Measurements from ENCODE around the gene EXTL1.

The EXTL1 gene

DNA sequence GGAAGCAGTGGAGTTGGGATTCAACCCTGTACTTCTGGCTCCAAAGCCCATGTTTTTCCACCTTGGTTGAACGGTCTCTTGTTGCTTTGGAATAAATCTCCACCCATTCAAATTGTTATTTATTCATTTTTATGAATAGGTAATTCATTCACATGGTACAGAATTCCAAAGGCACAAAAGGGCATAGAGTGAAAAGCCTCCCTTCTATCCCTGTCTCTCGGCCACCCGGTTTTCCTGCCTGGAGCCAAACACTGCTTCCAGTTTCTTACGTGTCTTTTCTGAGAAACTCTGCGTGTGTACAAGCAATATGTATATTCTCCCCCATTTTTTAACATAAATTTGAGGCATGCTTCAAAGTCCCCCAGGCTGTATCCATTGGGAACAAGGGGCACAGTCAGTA is 3.9 kb downstream of the EXTL1 start:
- DNase-seq = no peak

DNA sequence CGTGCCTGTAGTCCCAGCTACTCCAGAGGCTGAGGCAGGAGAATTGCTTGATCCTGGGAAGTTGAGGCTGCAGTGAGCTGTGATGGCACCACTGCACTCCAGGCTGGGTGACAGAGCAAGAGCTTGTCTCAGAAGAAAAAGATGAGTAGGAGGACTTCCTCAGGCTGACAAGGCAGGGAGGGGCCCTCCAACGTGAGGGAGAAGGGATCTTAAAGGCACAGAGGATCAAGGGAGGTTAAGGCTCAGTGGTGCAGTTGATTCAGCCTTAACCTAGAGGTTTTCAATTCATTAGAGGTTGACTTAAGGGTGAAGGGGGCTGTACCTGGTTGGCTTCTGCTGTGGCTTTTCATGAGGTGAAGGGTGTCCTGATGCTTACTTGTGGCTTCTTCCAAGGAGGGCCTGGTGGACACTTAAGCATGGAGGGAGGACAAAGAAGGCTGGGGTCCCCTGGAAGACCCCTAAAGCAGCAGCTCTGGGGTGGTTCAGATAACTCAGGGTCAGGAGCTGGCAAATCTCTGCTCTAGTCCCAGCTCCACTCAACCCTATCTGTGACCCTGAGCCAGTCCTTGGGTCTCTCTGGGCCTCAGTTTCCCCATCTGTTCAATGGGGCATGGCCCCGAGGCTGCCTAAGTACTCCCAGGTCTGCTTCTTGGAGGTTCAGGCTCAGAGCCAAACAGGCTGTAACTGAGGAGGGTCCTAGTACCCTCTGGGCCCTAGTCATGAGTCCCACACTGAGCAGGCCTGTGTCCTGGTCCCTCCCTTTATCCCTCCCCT is 6.3 kb downstream of the EXTL1 start:
- no peak for DNase-seq

DNA sequence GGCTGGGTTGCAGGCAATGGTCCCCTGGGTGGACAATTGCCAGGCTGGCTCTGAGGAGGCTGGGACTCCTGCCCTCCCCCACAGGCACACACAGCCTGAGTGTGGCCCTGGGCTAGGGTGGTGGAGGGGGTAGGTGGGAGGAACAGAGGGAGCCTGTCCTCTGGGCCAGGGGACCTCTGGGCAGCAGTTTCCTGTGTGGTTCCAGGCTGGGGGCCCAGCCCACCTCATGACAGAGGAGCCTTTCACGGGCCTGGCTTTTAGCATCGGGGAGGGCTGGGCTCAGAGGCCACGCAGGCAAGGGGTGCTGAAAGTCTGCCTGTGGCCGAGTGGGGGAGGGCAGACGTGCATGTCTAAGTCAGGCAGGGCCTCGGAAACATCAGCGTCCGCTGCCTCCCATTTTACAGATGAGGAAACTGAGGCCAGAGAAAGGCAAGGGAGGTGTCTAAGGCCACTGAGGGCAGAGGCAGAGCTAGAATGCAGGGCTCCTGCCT is 7.0 kb downstream of the EXTL1 start:
- DNase-seq = no peak

- no peak for DNase-seq
Observed at GRCh38 chr1:26029054-26029863, 7.7 kb downstream of the EXTL1 start.

DNA sequence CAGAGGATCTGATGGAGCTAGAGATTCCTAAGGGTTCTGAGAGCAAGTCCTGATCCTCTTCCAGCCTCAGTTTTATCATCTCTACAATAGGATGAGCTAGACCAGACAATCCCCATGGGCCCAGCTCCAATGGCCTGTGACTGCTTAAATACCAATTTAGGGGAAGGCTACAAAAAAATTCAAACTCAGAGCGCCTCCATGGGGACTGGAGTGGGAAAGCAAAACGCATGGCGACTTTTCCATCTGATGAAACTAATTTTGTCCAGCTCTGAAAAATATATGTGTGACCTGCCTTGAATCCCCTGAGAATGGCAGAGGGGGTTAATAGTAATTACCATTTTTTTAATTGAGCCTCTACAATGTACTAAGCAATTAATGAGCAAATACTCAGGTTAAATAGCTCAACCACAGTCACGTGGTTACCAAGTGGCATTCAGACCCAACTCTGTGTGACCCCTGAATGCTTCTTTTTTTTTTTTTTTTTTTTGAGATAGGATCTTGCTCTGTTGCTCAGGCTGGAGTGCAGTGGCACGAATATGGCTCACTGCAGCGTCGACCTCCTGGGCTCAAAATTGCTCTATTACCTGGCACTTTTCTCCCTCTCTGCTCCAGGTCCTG is 8.4 kb downstream of the EXTL1 start:
- no peak for DNase-seq

DNA sequence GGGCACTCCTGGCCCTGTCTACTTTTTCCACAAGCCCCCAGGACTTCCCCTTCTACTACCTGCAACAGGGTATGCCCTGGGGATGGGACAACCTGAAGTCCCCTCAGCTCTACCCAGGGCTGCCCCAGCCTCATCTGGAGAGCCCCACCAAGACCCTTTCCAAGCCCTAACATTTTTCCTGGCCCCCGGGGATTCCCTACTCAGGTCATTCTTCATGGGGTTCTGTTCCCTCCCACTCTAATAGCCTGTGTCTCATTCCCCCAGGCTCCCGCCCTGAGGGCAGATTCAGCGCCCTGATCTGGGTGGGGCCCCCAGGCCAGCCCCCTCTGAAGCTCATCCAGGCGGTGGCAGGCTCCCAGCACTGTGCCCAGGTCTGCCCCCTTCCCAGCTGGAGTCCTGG is 9.6 kb downstream of the EXTL1 start:
- no peak for DNase-seq

DNA sequence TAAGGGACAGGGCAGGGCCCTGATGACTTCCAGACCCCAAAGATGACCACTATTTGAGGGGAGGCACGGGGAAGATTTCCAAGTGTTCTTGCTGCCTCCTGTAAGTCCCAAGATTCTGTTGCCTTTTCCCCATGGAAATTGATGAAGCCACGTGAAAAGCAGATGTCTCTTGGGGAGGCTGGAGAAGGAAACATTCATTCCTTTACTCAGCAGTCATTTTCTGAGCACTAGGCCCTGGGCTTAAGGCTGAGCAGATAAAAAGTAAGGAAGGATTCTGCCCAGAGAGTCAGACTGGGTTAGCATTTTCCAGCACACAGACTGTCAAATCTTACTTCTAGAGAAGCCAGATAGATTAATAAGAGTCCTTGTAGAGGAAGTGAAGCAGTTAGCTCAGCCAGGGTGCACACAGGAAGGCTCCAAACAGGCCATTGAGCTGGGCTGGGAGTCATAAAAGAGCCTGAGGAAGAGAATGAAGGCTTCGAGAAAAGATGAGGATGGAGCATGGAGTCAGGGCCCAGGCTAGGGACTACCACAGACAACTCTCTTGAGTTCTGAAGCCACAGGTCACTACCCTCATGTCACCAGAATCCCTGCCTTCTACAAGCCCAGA is 10.1 kb downstream of the EXTL1 start:
- DNase-seq = no peak

DNA sequence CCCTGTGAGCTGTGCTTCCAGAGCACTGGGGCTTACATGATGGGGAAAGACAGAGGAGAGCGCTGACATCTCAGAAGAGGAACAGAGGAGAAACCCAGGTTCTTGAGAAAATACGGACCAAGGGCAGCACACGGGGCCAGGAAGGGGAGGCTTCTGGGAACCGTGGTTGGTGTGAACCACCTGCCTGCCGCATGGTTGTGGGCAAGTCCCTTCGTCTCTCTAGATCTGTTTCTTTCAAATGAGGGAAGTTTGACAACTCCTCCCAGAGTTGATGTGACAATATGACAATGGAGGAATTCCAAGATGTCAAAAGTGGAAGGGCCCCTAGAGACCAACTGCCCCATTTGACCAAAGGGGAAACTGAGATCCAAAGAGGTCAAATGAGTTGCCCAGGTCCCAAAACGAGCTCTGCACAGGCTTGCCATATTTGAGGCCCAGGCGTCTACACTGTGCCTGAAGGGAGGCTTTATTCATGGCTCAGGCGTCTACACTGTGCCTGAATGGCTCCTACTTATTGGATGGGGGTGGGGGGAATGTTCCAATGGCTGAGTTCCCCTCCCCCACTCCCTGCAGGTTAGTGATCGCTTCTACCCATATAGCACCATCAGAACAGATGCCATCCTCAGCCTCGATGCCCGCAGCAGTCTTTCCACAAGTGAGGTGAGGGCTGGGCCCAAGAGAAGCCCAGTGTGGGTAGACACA is 11.2 kb downstream of the EXTL1 start:
- no peak for DNase-seq

DNA sequence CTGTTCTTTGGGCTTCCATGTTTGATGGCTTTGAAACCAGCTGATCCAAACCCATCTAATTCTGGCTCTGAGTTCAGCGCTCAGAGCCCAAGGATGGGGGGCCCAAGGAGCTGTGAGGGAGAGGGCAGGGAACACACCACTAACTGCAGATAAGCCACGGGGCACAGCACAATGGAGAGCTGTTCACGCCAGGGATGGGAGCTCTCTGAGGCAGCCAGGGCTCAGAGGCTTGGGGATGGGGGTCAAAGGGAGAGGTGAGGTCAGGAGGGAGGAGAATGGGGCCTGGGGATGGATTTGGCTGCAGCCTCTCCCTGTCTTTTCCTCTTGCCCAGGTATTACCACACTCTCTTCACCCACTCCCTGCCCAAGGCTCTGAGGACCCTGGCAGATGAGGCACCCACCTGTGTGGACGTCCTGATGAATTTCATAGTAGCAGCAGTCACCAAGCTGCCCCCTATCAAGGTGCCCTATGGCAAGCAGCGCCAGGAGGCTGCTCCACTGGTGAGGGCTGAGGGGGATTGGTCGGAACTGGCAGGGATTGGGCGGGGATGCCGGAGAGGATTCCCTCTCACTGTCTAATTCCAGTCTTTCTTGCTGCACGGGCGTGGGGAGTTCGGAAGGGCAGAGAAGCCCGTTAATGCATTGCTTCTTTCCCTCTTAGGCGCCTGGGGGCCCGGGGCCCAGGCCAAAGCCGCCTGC is 13.1 kb downstream of the EXTL1 start:
- no peak for DNase-seq

GRCh38 chr1:26035203-26035958 is 13.8 kb downstream of the EXTL1 start:
- DNase-seq = peak; percentile 89

DNA sequence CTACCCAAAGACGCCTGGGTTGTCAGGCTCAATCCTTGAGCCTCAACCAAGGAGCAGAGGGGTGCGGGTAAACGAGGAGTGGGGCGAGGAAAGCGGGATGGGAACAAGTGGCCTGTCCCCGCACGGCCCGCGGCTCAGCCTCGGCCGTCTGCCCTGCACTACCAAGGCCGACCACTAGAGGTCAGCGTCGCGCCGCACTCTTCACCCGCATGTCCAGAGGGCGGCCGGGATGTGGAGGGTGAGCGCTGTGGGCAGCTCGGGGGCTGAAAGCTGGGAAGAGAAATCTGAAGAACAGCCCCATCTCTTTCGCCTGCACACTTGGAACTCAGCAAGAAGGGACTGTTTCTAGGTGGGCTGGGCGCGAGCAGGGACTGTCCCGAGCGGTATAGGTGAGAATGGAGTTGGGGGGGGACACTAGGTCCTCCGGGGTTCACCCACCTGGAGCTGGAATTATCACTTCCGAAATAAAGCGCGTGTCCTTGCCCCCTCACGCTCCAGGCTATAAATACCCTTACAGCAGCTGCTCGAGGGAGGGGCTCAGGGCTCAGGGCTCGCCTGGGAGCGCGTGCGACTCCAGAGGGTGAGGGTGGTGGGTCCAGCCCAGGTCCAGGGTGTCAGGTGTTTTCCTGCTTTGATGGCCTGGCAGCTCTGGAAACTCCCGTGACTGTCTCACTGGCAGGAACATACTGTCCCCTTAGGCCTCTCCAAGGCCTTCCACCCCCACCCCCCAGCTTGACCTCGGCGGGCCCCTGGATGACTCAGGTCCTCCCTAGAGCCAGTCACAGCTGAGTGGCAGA is 14.6 kb downstream of the EXTL1 start:
- DNase-seq = peak; percentile 85

DNA sequence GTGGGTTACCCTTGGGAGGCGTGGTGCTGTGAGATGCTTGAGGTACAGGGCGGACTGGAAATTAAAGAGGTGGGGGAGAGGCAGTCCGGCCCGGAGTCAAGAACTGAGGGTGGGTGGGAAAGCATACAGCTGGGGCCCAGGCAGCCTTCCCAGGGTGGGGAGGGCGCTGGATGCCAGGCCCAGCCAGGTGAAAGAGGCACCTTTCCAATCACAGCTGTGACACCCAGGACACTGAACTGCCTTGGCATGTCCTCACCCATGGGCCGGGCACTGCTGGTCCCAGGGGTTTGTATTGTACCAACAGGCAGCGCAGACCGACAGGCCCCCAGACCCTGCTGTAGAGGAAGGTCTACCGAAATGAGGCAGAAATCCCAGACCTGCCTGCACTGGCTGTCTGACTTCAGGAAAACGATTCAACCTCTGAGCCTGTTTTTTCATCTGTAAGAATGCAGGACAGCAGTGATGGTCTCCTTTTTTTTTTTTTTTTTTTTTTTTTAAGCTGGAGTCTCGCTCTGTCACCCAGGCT is 15.2 kb downstream of the EXTL1 start:
- no peak for DNase-seq

- DNase-seq = no peak
Observed at GRCh38 chr1:26037904-26038303, 16.3 kb downstream of the EXTL1 start.

GRCh38 chr1:26038477-26038876 is 16.9 kb downstream of the EXTL1 start:
- no peak for DNase-seq

GRCh38 chr1:26038904-26039303 is 17.3 kb downstream of the EXTL1 start:
- DNase-seq = no peak

DNA sequence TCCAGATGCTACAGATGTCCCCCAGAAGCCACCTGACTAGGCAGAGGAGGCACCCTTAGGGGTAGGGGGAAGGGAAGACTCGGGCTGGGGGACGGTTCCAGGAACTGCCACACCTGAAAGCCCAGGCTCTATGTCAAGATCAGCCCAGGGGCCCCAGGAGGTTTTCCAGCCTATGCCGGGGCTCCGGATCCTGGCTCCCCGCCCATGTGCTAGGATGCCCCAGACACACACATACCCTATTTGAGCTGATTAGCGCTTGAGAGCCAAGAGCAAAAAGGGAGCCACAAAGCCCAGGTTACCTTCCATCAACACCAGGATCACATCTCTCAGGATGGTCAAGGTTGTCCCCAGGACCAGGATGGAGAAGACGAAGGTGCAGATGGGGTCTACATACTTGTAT is 19.8 kb downstream of the EXTL1 start:
- DNase-seq = no peak

GRCh38 chr1:26041978-26042377 is 20.4 kb downstream of the EXTL1 start:
- DNase-seq = no peak

- DNase-seq = no peak
Observed at GRCh38 chr1:26043765-26044164, 22.2 kb downstream of the EXTL1 start.

DNA sequence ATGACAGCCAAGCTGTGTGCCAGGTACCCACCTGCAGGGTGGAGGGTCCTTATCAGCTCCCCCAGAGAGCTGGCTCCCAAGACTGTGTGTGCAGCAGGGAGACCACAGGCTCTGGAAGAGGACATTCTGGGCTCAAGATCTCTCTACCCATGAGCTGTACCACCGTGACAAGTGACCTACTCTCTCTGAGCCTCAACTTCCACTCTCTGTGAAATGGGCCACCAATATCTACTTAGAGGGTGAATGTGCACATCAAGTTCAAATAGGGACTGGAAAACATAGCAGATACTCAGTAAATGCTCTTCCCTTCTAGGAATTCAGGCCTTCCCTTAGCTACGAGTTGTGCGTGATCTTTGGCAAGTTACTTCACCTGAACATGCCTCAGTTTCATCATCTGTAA is 22.8 kb downstream of the EXTL1 start:
- DNase-seq = no peak

Data from activated T-cell treated with anti-CD3 and anti-CD28 coated beads, Interleukin-2, amount 50 U/mL, for 1 hour (primary cell).